Small intestine (tissue), 7 donors: Measurements from ENCODE around the gene OR14C36. TPM values are rescaled to one million over a fixed set of nuclear protein-coding genes. Genes with fewer than 3 reads are reported as not detected.

Experiments used
- DNase-seq, 2 donors: peaks; one replicate each; pipeline versions ENCODE4 v3.0.0 to v3.0.0-alpha.2; 2013
- FAIRE-seq: peaks from 2 replicates; lab custom pipeline; 2012; peaks lifted over from hg19 to GRCh38; lab: Jason Lieb, UNC
- H3K27ac ChIP-seq, 3 donors: one replicate each; pipeline ENCODE4 v1.5.1; 2013; ENCODE audit warnings: low read length in 2 of 3, mild to moderate bottlenecking in 2 of 3, control low read depth in 1 of 3, inconsistent platforms in 1 of 3, low read depth in 1 of 3, moderate library complexity in 1 of 3
- H3K27me3 ChIP-seq, 3 donors: one replicate each; pipeline ENCODE4 v1.6.1; 2013; ENCODE audit warnings: low read length in 3 of 3, inconsistent platforms in 1 of 3; ENCODE audit not compliant: control insufficient read depth in 3 of 3, insufficient read depth in 3 of 3
- H3K36me3 ChIP-seq, 3 donors: one replicate each; pipeline ENCODE4 v1.6.1; 2013; ENCODE audit warnings: low read length in 3 of 3, inconsistent platforms in 1 of 3, low read depth in 1 of 3, mild to moderate bottlenecking in 1 of 3, moderate library complexity in 1 of 3; ENCODE audit not compliant: control insufficient read depth in 3 of 3, insufficient read depth in 2 of 3
- H3K4me1 ChIP-seq, 3 donors: one replicate each; pipeline ENCODE4 v1.6.1; 2013; ENCODE audit warnings: low read length in 2 of 3, inconsistent platforms in 1 of 3, low read depth in 1 of 3, mild to moderate bottlenecking in 1 of 3, moderate library complexity in 1 of 3; ENCODE audit not compliant: control insufficient read depth in 3 of 3, insufficient read depth in 2 of 3
- H3K4me3 ChIP-seq, 3 donors: one replicate each; pipeline ENCODE4 v1.5.1; 2013; ENCODE audit warnings: low read length in 3 of 3, control low read depth in 1 of 3, inconsistent platforms in 1 of 3, low read depth in 1 of 3, mild to moderate bottlenecking in 1 of 3, moderate library complexity in 1 of 3
- H3K9me3 ChIP-seq, 2 donors: one replicate each; pipeline ENCODE4 v1.6.1; 2013; ENCODE audit warnings: low read depth in 1 of 2, low read length in 1 of 2; ENCODE audit not compliant: control insufficient read depth in 2 of 2, insufficient read depth in 1 of 2
- WGBS, 3 donors: extraction: QIAGEN DNeasy Blood & Tissue Kit; methylation state at CpG; one replicate each; pipeline ENCODE4 v1.1.7; 2013; 5-methylcytosine and 5-hydroxymethylcytosine counted together
- polyA plus RNA-seq, 4 donors: library from polyadenylated mRNA; stranded (reverse) in 3 of 4; unstranded in 1 of 4; fragments of 200-250 nt in 3 of 4; fragments of 120-200 nt in 1 of 4; gene quantifications; one replicate each; pipeline versions ENCODE4 v1.2.1 to v1.2.3, GENCODE V29; 2013
- donor health status: healthy with polysubstance abuse.
- donor health status: control.
- donor health status: control.
- donor health status: Bipolar disorder and iron deficiency.
- donor health status: healthy.

The OR14C36 gene
- polyA plus RNA-seq, 4 donors = not detected

- 73 to 79% (median 79%) methylated on average over 3 of the region's 3 CpGs for WGBS, 3 donors
- Histone ChIP-seq H3K4me3 (no peak overlapping the region), H3K27ac (no peak overlapping the region), H3K27me3 (peaks cover 0 to 1% (median 0%) of the 10 kb centered on the region in 3 donors), H3K36me3 (no peaks in the 10 kb centered on the region), H3K4me1 (no peaks in the 10 kb centered on the region), H3K9me3 (no peaks in the 10 kb centered on the region)
- FAIRE-seq (no peak), DNase-seq (no peak)
These were observed 10.8 kb downstream of the OR14C36 start for GRCh38 chr1:248359415-248359814.

DNA sequence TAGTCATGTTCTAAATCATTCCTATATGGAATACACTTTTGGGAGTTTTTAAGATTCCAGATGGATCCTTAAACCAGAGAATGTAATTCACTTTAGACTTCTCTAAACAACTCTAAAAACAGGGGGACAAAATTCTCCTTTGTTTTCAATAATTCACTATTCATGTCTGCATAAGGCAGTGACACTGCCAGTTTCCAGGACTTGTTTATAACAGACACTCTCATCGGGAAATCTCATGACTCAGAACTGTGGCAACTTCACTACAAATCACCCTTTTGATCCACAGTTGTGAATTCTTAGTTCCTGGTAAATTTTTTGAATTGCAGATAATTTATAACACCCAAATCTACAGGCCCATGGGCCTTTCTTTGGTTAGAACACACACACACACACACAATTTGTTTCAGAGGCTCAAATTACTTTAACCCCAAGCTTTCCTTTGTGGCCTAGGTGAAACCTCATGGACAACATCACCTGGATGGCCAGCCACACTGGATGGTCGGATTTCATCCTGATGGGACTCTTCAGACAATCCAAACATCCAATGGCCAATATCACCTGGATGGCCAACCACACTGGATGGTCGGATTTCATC, 12.6 kb downstream of the OR14C36 start, which contains the start of gene OR2T4:
Gene OR2T4 (plus strand): TSS at position 545 of the 595 bp plus-strand sequence. CDS start 0 bp downstream, at position 545.
- no peaks in the 10 kb centered on the region for H3K27me3 ChIP-seq
- no peak within 1 kb of the TSS for H3K27ac ChIP-seq
- no peaks in the 10 kb centered on the region for H3K36me3 ChIP-seq
- no peak for FAIRE-seq
- H3K9me3 ChIP-seq = peaks cover 2 to 3% of the 10 kb centered on the region in 2 donors
- no peak for DNase-seq
- H3K4me3 ChIP-seq = no peak within 1 kb of the TSS
- H3K4me1 ChIP-seq = no peaks in the 10 kb centered on the region
- WGBS, 3 donors = 23 to 56% (median 36%) methylated on average over 3 of the region's 3 CpGs

DNA sequence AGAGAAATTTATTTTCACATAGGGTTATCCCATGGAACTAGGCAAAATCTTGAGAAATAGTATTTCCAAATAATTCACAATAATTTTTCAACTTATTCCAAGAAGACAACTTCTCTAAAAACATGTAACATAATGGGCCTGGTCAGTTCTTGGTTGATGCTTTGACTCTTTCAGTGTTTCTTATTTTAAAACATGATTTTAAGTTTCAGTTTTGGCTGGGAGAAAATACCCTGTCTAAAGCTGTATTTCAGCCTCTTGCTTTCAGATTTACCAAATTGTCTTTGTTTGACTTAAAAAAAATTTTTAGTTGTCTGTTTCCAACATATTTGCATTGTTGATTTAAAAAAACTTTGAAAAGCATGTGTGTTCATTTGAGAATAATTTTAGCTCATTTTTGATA, 18.0 kb downstream of the OR14C36 start:
- DNase-seq = no peak
- no peaks in the 10 kb centered on the region for H3K27me3 ChIP-seq
- no peak overlapping the region for H3K27ac ChIP-seq
- FAIRE-seq = no peak
- H3K36me3 ChIP-seq = no peaks in the 10 kb centered on the region
- no peak overlapping the region for H3K4me3 ChIP-seq
- peaks cover 3 to 4% of the 10 kb centered on the region in 2 donors for H3K9me3 ChIP-seq
- no peaks in the 10 kb centered on the region for H3K4me1 ChIP-seq

DNA sequence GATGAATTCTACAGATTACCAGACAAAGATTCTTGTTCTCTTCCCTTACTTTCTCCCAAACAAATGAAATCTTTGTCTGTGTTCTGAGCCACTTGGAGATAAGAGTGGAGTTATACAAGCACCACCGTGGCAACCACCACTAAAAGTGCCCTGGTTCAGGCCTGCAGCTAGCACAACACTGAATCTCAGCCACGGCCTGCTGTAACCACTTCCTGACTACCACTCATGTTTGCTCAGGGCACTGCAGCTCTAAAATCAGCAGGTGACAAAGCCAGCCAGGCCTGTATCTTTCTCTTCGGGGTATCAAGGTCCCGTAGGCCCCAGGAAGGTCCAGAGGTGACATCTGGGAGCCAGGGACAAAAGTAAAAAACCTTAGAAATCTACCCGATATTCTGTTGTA, 23.8 kb downstream of the OR14C36 start:
- H3K36me3 ChIP-seq = no peaks in the 10 kb centered on the region
- H3K27ac ChIP-seq = no peak overlapping the region
- H3K4me3 ChIP-seq = no peak overlapping the region
- no peaks in the 10 kb centered on the region for H3K27me3 ChIP-seq
- FAIRE-seq (no peak), DNase-seq (no peak)
- H3K9me3 ChIP-seq = peaks cover 0 to 6% of the 10 kb centered on the region in 2 donors
- WGBS, 3 donors = 56 to 67% (median 60%) methylated on average over 5 of the region's 5 CpGs
- no peaks in the 10 kb centered on the region for H3K4me1 ChIP-seq

GRCh38 chr1:248373761-248374160, 25.2 kb downstream of the OR14C36 start:
- DNase-seq = no peak
- no peak for FAIRE-seq
- Histone ChIP-seq H3K27ac (no peak overlapping the region), H3K4me1 (no peaks in the 10 kb centered on the region), H3K9me3 (peaks cover 0 to 6% of the 10 kb centered on the region in 2 donors), H3K4me3 (no peak overlapping the region), H3K27me3 (no peaks in the 10 kb centered on the region), H3K36me3 (no peaks in the 10 kb centered on the region)
- WGBS, 3 donors = 67 to 86% (median 77%) methylated on average over 4 of the region's 4 CpGs

DNA sequence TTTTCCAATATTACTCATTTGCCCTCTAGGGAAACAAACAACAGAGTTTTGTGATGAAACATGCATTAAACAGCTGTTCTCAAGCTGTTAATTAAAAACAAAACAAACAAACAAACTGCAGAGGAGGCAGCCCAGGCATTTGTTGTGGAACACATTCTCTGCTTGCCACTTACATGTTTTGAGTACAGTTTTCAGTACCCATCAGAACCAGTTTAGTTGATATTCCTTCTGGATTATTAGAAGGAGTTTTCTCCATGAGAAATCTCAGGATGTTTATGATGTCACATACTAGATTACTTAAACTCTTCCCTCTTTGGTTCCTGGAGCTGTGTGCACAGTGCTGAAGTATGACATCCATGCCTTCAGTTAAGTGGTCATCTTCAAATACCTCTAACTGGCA, 26.9 kb downstream of the OR14C36 start, which contains the start of gene OR2T6:
Gene OR2T6 (plus strand): TSS at position 301 of the 400 bp plus-strand sequence. CDS start 11,863 bp downstream, outside the sequence.
- no peaks in the 10 kb centered on the region for H3K4me1 ChIP-seq
- DNase-seq = no peak
- H3K27ac ChIP-seq = no peak within 1 kb of the TSS
- H3K27me3 ChIP-seq = no peaks in the 10 kb centered on the region
- H3K4me3 ChIP-seq = no peak within 1 kb of the TSS
- peaks cover 0 to 4% of the 10 kb centered on the region in 2 donors for H3K9me3 ChIP-seq
- no peak for FAIRE-seq
- H3K36me3 ChIP-seq = no peaks in the 10 kb centered on the region

DNA sequence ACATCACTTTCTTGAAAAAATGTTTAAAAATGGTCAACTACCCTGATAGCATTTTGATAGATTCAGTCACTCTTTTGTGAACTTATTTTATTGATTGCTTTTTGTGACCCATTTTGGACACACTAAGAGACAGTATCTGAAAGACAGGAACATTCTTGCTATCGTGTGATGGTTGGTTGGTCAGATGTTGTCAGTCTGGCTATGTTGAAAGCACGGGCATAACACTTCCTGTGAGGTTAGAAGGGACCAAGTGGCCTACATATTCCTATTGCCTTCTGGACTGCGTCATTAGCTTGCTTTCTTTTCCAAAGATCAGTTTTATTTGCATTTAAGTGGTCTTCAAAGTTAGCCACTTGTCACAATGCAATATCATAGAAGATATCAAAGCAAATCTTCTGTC, 28.3 kb downstream of the OR14C36 start:
- Histone ChIP-seq H3K27me3 (no peaks in the 10 kb centered on the region), H3K4me1 (no peaks in the 10 kb centered on the region), H3K4me3 (no peak overlapping the region), H3K27ac (no peak overlapping the region), H3K9me3 (peaks cover 0 to 4% of the 10 kb centered on the region in 2 donors), H3K36me3 (no peaks in the 10 kb centered on the region)
- DNase-seq (no peak), FAIRE-seq (no peak)
- WGBS, 3 donors = 50 to 64% (median 61%) methylated on average over 3 of the region's 3 CpGs

DNA sequence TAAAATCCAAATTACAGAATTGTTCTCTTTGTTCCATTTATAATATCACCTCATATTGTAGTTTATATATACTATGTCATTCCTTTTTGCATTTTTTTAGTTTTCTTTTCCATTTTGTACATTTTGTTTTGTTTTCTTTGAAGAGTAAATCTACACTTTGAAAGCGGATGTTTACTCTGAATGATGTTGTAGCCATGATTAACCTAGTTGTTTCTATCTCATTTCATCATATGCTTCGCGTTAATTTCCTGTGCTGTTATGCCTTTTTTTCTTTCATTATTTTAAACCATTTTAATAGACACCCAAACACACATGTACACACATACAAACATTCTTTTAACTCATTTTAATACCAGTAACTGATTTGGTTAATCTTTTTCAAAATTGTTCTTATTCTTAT, 32.3 kb downstream of the OR14C36 start:
- 84 to 93% (median 89%) methylated on average over 3 of the region's 3 CpGs for WGBS, 3 donors
- H3K4me3 ChIP-seq = no peak overlapping the region

DNA sequence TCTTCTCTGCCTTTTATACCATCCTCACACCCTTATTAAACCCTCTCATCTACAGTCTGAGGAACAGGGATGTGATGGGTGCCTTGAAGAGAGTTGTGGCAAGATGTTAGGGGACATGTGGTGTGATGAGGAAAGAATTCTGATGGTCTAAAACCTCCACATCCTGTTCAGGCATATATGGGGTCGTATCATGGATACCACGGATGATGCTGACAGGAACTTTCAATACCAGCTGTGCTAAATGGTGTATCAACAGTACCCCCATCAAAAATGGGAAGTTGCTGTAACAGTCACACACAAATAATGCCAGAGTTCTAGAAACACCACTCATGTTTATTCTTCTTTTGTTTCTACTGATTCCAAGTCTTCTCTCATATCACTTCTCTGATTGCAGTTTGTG, 39.9 kb downstream of the OR14C36 start:
- Histone ChIP-seq H3K27ac (no peak overlapping the region), H3K36me3 (no peaks in the 10 kb centered on the region), H3K4me3 (no peak overlapping the region), H3K4me1 (no peaks in the 10 kb centered on the region), H3K27me3 (no peaks in the 10 kb centered on the region), H3K9me3 (peaks cover 0 to 1% of the 10 kb centered on the region in 2 donors)
- no peak for FAIRE-seq
- WGBS, 3 donors = 53 to 62% (median 54%) methylated on average over 2 of the region's 2 CpGs
- no peak for DNase-seq

More for the DNA sequence above, 32.3 kb downstream of the OR14C36 start:
- no peaks in the 10 kb centered on the region for H3K4me1 ChIP-seq
- no peak overlapping the region for H3K27ac ChIP-seq
- no peaks in the 10 kb centered on the region for H3K9me3 ChIP-seq
- no peak for DNase-seq
- no peaks in the 10 kb centered on the region for H3K27me3 ChIP-seq
- no peak for FAIRE-seq
- H3K36me3 ChIP-seq = no peaks in the 10 kb centered on the region
